ENCODE measurements around the gene FHOD3. TPM values are rescaled to one million over a fixed set of nuclear protein-coding genes. Genes with fewer than 3 reads are reported as not detected.

Gene FHOD3
- total RNA-seq, 1 donor from 2014 or later: 5.9 TPM

DNA sequence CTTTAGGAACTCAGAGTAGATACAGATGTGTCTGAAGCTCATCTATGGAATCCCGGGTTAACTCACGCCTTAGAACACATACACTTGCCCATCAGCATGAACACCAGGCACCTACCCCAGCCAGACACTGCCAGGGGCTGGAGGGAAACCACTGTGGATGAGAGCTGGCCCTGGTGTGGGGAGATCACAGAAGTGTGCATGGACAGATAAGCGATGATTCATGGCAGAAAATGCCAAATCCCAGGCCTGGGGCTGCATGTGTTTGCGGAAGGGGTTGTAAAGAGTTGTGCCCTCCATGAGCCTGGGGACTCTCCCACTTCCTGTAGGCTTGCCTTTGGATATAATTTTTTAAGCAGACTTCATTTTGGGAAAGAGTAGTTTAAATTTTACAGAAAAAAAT lies 193.4 kb downstream of the FHOD3 start:
- DNase-seq (ENCODE audit: low read depth): no peak
- H3K4me1 ChIP-seq (ENCODE audit: insufficient read depth, low read length): no peaks in the 10 kb centered on the region
- Mint-ChIP-seq H3K4me1 (ENCODE audit: low read depth, unreplicated experiment) (peaks cover 4% of the 10 kb centered on the region), H3K9me3 (ENCODE audit: unreplicated experiment) (no peaks in the 10 kb centered on the region), H3K27me3 (ENCODE audit: low read depth, unreplicated experiment) (peaks cover 10% of the 10 kb centered on the region), H3K4me3 (ENCODE audit: unreplicated experiment) (no peak overlapping the region), H3K36me3 (ENCODE audit: low read depth, unreplicated experiment) (peaks cover 2% of the 10 kb centered on the region), H3K27ac (ENCODE audit: unreplicated experiment) (no peak overlapping the region)
- H3K4me2 ChIP-seq (ENCODE audit: low read length): no peak overlapping the region
- H4K20me1 ChIP-seq (ENCODE audit: insufficient read depth, low read length): no peaks in the 10 kb centered on the region
- no peaks in the 10 kb centered on the region for H3K27me3 ChIP-seq (ENCODE audit: insufficient read depth, low read length)
- no peaks in the 10 kb centered on the region for H3K9me3 ChIP-seq (ENCODE audit: insufficient read depth, low read depth, low read length)
- H2AFZ ChIP-seq (ENCODE audit: low read depth, low read length): no peak overlapping the region
- H3K9ac ChIP-seq (ENCODE audit: low read length): no peak overlapping the region
- no peak for FAIRE-seq
- H3K79me2 ChIP-seq (ENCODE audit: insufficient read depth, low read length): no peaks in the 10 kb centered on the region
- TF ChIP-seq, protein P1, sequence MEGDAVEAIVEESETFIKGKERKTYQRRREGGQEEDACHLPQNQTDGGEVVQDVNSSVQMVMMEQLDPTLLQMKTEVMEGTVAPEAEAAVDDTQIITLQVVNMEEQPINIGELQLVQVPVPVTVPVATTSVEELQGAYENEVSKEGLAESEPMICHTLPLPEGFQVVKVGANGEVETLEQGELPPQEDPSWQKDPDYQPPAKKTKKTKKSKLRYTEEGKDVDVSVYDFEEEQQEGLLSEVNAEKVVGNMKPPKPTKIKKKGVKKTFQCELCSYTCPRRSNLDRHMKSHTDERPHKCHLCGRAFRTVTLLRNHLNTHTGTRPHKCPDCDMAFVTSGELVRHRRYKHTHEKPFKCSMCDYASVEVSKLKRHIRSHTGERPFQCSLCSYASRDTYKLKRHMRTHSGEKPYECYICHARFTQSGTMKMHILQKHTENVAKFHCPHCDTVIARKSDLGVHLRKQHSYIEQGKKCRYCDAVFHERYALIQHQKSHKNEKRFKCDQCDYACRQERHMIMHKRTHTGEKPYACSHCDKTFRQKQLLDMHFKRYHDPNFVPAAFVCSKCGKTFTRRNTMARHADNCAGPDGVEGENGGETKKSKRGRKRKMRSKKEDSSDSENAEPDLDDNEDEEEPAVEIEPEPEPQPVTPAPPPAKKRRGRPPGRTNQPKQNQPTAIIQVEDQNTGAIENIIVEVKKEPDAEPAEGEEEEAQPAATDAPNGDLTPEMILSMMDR (IDR thresholded peaks at IDR 0.05; ENCODE audit: insufficient read depth, low read depth, low read length): no peak
- no peak for TF ChIP-seq EZH2 (IDR thresholded peaks at IDR 0.05; ENCODE audit: insufficient read depth, low read length)
- H3K27ac ChIP-seq (ENCODE audit: low read depth, low read length): no peak overlapping the region
- no peaks in the 10 kb centered on the region for H3K36me3 ChIP-seq (ENCODE audit: insufficient read depth, low read length)
- no peak overlapping the region for H3K4me3 ChIP-seq (ENCODE audit: insufficient read depth, low read depth, low read length)

DNA sequence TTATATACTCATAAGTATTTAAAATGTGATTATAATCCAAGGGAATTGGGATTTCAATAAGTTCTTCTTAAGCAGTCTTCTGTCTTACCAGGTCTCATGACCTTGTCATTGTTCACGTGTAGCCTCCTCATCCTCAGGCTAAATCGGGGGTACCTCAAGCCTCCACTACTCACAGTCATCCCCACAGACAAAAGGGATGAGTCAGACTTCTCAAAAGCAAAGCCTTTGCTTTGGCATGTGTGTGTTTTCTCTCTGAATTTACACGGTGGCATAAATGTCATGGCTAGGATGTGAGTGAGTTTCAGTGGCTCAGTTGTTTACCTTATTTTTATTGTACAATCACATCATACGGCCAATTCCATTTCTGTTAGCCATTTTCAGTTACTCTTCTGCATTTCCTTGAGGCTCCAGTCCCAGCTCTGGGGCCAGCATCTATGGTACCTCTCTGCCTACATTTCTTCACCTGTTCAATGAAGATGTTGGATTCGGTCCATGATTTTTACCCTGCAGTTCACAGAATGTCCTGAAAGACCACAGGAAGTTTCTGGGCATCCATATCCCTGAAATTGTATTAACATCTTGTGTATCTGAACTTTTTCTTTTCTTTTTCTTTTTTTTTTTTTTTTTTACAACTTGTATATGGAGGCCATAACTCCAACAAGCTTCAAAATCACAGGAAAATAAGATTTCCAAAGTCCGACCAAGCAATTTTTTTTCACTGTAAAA lies 195.3 kb downstream of the FHOD3 start:
- no peaks in the 10 kb centered on the region for H3K79me2 ChIP-seq (ENCODE audit: insufficient read depth, low read length)
- DNase-seq (ENCODE audit: low read depth): no peak
- H2AFZ ChIP-seq (ENCODE audit: low read depth, low read length): no peak overlapping the region
- TF ChIP-seq, protein P1 (IDR thresholded peaks at IDR 0.05; ENCODE audit: insufficient read depth, low read depth, low read length): no peak
- no peak for TF ChIP-seq EZH2 (IDR thresholded peaks at IDR 0.05; ENCODE audit: insufficient read depth, low read length)
- no peaks in the 10 kb centered on the region for H3K27me3 ChIP-seq (ENCODE audit: insufficient read depth, low read length)
- H3K27ac ChIP-seq (ENCODE audit: low read depth, low read length): no peak overlapping the region
- H3K27ac Mint-ChIP-seq (ENCODE audit: unreplicated experiment): no peak overlapping the region
- peaks cover 2% of the 10 kb centered on the region for H3K36me3 Mint-ChIP-seq (ENCODE audit: low read depth, unreplicated experiment)
- peaks cover 5% of the 10 kb centered on the region for H3K4me1 Mint-ChIP-seq (ENCODE audit: low read depth, unreplicated experiment)
- H3K9ac ChIP-seq (ENCODE audit: low read length): no peak overlapping the region
- H4K20me1 ChIP-seq (ENCODE audit: insufficient read depth, low read length): no peaks in the 10 kb centered on the region
- no peak overlapping the region for H3K4me3 ChIP-seq (ENCODE audit: insufficient read depth, low read depth, low read length)
- H3K9me3 Mint-ChIP-seq (ENCODE audit: unreplicated experiment): no peaks in the 10 kb centered on the region
- no peaks in the 10 kb centered on the region for H3K4me1 ChIP-seq (ENCODE audit: insufficient read depth, low read length)
- peak; percentile 32 for FAIRE-seq
- no peak overlapping the region for H3K4me3 Mint-ChIP-seq (ENCODE audit: unreplicated experiment)
- no peaks in the 10 kb centered on the region for H3K36me3 ChIP-seq (ENCODE audit: insufficient read depth, low read length)
- peaks cover 6% of the 10 kb centered on the region for H3K27me3 Mint-ChIP-seq (ENCODE audit: low read depth, unreplicated experiment)
- H3K4me2 ChIP-seq (ENCODE audit: low read length): no peak overlapping the region
- no peaks in the 10 kb centered on the region for H3K9me3 ChIP-seq (ENCODE audit: insufficient read depth, low read depth, low read length)
